GM12873 (cell line): ENCODE data around the gene WIPF1.

Experiments used
- TF ChIP-seq, protein P1 (sequence below): IDR thresholded peaks from 2 replicates; pipeline ENCODE4 v1.5.1; 2012; ENCODE audit warnings: low read depth, mild to moderate bottlenecking, moderate library complexity, low read length, control low read depth; ENCODE audit not compliant: insufficient read depth; ENCODE audit errors: missing control alignments

The WIPF1 gene

DNA sequence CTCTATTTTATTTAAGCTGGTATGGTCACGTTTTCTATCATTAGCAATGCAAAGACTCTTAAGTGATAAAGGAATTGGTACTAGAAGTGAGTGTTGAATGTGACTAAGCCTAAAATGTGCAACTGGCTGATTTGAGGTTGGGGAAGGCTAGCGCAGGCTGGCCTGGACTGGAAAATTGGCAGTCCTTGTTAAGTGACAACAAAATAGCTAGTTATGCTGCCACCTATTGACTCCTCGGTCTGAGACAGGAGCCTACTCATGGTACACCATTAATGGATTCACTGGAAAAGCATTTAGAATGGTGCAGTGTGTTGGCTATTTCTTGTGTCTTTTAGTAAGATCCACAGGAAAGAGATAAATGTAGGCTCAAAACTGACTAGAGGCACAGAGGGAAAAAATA is 5.7 kb upstream of the WIPF1 start:
- TF ChIP-seq, protein P1, sequence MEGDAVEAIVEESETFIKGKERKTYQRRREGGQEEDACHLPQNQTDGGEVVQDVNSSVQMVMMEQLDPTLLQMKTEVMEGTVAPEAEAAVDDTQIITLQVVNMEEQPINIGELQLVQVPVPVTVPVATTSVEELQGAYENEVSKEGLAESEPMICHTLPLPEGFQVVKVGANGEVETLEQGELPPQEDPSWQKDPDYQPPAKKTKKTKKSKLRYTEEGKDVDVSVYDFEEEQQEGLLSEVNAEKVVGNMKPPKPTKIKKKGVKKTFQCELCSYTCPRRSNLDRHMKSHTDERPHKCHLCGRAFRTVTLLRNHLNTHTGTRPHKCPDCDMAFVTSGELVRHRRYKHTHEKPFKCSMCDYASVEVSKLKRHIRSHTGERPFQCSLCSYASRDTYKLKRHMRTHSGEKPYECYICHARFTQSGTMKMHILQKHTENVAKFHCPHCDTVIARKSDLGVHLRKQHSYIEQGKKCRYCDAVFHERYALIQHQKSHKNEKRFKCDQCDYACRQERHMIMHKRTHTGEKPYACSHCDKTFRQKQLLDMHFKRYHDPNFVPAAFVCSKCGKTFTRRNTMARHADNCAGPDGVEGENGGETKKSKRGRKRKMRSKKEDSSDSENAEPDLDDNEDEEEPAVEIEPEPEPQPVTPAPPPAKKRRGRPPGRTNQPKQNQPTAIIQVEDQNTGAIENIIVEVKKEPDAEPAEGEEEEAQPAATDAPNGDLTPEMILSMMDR: peak; percentile 72

DNA sequence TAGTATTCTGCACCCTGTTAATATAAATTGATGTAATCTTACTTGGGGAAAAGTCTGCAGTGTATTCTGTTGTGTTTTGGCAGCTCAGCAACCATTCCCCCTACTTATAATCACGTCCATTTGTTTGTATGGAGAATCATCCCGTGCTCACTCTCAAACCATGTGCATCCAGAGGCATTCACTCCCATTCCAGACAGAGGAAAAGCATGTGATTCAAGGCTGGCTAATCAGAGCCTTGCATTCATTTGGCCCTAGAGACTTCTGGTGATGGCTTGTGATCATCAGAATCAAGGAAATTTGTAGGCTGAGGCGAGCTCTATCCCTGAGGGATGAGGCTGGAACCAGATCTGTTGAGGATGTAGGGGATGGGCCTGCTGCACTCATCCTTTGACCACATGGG is 5.1 kb upstream of the WIPF1 start:
- TF ChIP-seq, protein P1: no peak

DNA sequence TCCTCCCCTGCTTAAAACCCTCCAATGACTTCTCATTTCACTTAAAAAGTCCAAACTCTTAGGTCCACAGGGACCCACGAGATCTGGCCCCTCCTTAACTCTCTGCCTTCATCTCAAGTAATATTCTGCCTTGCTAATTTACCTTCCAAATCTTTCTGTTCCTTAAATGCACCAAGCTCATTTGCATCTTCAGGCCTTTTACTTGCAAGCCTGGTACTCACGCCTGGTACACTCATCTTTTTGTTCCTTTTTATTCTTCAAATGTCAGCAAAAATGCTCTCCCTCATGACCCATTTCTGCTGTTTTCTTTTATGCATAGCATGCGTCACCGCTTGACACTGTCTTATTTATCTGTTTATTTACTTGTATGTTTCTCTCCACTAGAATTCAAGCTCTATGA is 2.7 kb upstream of the WIPF1 start:
- TF ChIP-seq, protein P1: no peak

DNA sequence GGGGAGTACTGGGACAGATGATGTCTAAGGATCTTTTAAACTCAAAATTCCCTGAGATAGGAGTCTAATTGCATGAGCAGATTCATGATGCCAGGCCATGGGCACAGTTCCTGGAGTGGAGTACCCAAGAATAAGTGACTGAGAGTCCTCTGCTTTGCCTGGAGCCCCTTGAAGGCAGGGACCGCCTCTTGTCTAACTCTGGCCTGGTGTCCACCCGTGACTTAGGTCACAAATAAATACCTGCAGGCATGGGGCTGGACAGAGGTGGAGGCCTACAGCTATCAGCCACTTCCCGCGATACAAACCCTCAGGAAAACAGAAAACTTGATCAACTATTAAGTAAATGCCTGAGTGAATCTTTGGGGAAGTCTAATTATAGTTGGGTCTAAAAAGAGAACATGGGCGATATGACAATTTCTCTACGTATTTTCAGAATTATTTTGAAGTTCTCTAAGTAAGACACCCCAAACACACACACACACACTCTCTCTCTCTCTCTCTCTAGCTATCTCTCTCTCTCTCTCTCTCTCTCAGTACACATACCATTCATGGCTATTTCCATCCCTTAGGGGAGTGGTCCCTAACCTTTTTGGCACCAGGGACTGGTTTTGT is 1.8 kb upstream of the WIPF1 start:
- TF ChIP-seq, protein P1: no peak

DNA sequence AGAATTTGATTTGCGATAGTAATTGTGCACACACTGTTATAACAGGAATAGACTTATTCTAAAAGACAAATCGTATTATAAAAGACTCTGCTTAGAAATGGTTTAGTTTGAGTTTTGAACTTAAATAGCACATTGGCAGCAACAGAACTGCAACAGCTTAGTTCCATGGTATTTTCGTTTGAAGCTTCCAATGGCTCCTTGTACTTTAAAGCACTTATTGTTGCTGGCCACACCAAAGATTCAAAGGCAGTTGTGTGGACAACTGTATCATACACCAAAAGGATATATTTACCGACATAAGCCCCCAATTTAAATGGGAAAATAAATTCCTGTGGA is 627 bp downstream of the WIPF1 start:
- TF ChIP-seq, protein P1: no peak

DNA sequence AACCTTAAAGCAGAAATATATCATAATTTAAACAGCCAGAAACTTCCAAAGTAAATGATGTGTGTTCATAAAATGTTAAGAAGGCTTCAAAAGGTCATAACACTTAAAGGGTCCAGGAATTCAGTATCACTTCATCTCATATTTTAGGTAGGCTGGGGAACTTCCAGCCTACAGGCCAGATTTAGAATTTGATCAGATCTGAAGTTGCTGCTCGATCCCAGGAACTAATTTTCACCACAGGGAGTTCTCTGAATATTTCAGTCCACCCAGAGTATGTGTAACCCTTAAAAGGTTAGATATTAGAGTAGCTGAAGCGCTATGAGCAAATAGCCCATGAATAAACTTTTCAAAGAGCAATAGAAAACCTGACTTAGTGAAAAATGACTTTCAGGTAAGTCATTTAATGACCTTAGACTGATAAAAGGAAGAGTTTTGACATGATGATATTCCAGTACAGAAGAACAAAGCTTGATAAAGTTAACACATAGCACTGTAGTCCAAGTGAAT is 1.7 kb downstream of the WIPF1 start:
- TF ChIP-seq, protein P1: no peak

DNA sequence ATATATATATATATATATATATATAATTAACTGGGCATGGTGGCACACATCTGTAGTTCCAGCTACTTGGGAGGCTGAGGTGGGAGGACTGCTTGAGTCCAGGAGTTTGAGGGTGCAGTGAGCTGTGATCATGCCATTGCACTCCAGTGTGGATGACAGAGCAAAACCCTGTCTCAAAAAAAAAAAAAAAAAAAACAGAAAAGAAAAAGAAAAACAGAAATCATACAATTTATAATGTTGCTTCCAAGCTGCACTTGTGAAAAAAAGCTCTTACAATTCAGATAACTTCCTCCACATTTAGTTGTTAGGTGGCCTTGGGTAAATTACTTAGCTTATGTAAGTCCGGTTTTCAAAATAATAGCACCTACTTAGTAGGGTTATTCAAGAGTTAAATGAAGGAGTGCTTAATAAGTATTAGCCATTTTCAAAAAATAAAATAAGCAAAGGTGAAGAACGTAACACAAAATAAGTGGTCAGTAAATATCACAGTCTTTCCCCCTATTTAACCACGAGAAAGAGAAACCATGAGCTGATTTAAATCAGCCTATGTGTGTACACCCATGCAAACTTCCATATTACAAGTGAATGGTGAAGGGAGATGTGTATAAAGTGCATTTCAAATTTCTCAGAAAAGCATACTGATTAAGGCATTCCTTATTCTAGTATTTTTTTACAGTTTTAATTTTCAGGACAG is 2.3 kb downstream of the WIPF1 start:
- TF ChIP-seq, protein P1: no peak
